A673 (cell line): ENCODE results near the gene MAP3K5.

ENCODE experiments used
- EZH2 ChIP-seq: fragments of 200-600 bp; sonication (generic); IDR thresholded peaks from 2 replicates; pipeline ENCODE4 v1.6.1; 2017; ENCODE audit warnings: borderline replicate concordance, low read depth, mild to moderate bottlenecking, mixed read lengths, antibody characterized with exemption, low read length; ENCODE audit not compliant: poor library complexity, severe bottlenecking
- TF ChIP-seq, protein P1 (sequence below): fragments of 300-800, 200-600 bp; sonication (generic); conservative IDR thresholded peaks from 2 replicates; pipeline ENCODE4 v1.5.1; 2017; ENCODE audit warnings: low read depth, mild to moderate bottlenecking, antibody characterized with exemption, low read length, moderate library complexity, mixed read lengths

GRCh38 chr6:136612666-136613389 lies 179.4 kb downstream of the MAP3K5 start:
- TF ChIP-seq, protein P1, sequence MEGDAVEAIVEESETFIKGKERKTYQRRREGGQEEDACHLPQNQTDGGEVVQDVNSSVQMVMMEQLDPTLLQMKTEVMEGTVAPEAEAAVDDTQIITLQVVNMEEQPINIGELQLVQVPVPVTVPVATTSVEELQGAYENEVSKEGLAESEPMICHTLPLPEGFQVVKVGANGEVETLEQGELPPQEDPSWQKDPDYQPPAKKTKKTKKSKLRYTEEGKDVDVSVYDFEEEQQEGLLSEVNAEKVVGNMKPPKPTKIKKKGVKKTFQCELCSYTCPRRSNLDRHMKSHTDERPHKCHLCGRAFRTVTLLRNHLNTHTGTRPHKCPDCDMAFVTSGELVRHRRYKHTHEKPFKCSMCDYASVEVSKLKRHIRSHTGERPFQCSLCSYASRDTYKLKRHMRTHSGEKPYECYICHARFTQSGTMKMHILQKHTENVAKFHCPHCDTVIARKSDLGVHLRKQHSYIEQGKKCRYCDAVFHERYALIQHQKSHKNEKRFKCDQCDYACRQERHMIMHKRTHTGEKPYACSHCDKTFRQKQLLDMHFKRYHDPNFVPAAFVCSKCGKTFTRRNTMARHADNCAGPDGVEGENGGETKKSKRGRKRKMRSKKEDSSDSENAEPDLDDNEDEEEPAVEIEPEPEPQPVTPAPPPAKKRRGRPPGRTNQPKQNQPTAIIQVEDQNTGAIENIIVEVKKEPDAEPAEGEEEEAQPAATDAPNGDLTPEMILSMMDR: no peak
- no peak for TF ChIP-seq EZH2
